Measurements from ENCODE around the gene CCND1. TPM values are rescaled to one million over a fixed set of nuclear protein-coding genes. Genes with fewer than 3 reads are reported as not detected.

CCND1 gene
- total RNA-seq: 345 and 533 TPM in 2 replicates

- peak; percentile 31 for TF ChIP-seq CTCF (conservative IDR thresholded peaks at IDR 0.05; ENCODE audit: low read depth, low read length)
Observed at GRCh38 chr11:69640995-69641581, at the start of gene CCND1. CCND1 (plus strand) TSS chr11:69641156; CDS start chr11:69641314, 158 bp downstream.

GRCh38 chr11:69592986-69593650 is 47.8 kb upstream of the CCND1 start:
- TF ChIP-seq CTCF (conservative IDR thresholded peaks at IDR 0.05; ENCODE audit: low read depth, low read length): no peak
- DNase-seq (ENCODE audit: low read depth): no peak
- no peak overlapping the region for H3K4me3 ChIP-seq (ENCODE audit: low read depth, low read length)

More at GRCh38 chr11:69640995-69641581, at the start of gene CCND1:
- peak; percentile 59 for DNase-seq (ENCODE audit: low read depth)
- peak within 1 kb of the TSS; percentile 94 for H3K4me3 ChIP-seq (ENCODE audit: low read depth, low read length)

- TF ChIP-seq CTCF (conservative IDR thresholded peaks at IDR 0.05; ENCODE audit: low read depth, low read length): no peak
- no peak for DNase-seq (ENCODE audit: low read depth)
- H3K4me3 ChIP-seq (ENCODE audit: low read depth, low read length): no peak overlapping the region
Observed at GRCh38 chr11:69593851-69594250, 47.1 kb upstream of the CCND1 start.

GRCh38 chr11:69594481-69594880 is 46.5 kb upstream of the CCND1 start:
- no peak for TF ChIP-seq CTCF (conservative IDR thresholded peaks at IDR 0.05; ENCODE audit: low read depth, low read length)
- H3K4me3 ChIP-seq (ENCODE audit: low read depth, low read length): no peak overlapping the region
- no peak for DNase-seq (ENCODE audit: low read depth)

- no peak overlapping the region for H3K4me3 ChIP-seq (ENCODE audit: low read depth, low read length)
- TF ChIP-seq CTCF (conservative IDR thresholded peaks at IDR 0.05; ENCODE audit: low read depth, low read length): no peak
- DNase-seq (ENCODE audit: low read depth): no peak
Observed at GRCh38 chr11:69595805-69596665, 44.9 kb upstream of the CCND1 start.

GRCh38 chr11:69598147-69598546 is 42.8 kb upstream of the CCND1 start:
- H3K4me3 ChIP-seq (ENCODE audit: low read depth, low read length): no peak overlapping the region
- DNase-seq (ENCODE audit: low read depth): no peak
- peak; percentile 29 for TF ChIP-seq CTCF (conservative IDR thresholded peaks at IDR 0.05; ENCODE audit: low read depth, low read length)

Data from epithelial cell of proximal tubule (primary cell).